ENCODE measurements around the gene CD80.

- TF ChIP-seq CTCF (IDR thresholded peaks at IDR 0.05) = no peak
- no peak for TF ChIP-seq POLR2AphosphoS5 (IDR thresholded peaks at IDR 0.05)
- no peak for TF ChIP-seq POLR2A (IDR thresholded peaks at IDR 0.05)
- TF ChIP-seq EP300 (IDR thresholded peaks at IDR 0.05) = no peak
Measured at GRCh38 chr3:119560160-119560559, 746 bp upstream of the CD80 start.
